GM21717 (cell line): ENCODE results near the gene FBXL13.
"Not testable (repeated sequence)": the region's sequence is repeated elsewhere in the genome, so short reads cannot be mapped to it uniquely, and the experiment has no call there.

ENCODE experiments used
- ATAC-seq: cut with Tn5 transposase; IDR thresholded peaks from one replicate; pipeline ENCODE4 v1.9.1; 2021; ENCODE audit warnings: mild to moderate bottlenecking, moderate library complexity; ENCODE audit not compliant: unreplicated experiment

The FBXL13 gene

DNA sequence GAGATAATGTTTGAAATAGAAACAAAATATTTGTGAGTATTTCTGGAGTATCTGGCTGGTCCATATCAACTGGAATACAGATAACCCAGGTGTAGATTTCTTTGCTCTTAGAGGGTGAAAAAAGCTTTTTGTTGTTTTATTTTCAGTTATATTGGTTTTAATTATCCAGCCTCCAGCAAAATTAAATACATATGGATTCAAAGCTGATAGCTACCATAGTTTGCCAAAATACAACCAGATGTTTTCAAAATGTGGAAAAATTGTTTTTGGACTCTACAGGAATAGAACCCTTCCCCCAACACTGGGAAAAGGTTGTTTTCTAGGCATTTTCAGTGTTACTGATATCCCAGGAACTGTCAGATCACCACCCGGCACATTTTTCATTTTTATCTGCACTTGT lies 131.7 kb downstream of the FBXL13 start:
- ATAC-seq, result no peak

DNA sequence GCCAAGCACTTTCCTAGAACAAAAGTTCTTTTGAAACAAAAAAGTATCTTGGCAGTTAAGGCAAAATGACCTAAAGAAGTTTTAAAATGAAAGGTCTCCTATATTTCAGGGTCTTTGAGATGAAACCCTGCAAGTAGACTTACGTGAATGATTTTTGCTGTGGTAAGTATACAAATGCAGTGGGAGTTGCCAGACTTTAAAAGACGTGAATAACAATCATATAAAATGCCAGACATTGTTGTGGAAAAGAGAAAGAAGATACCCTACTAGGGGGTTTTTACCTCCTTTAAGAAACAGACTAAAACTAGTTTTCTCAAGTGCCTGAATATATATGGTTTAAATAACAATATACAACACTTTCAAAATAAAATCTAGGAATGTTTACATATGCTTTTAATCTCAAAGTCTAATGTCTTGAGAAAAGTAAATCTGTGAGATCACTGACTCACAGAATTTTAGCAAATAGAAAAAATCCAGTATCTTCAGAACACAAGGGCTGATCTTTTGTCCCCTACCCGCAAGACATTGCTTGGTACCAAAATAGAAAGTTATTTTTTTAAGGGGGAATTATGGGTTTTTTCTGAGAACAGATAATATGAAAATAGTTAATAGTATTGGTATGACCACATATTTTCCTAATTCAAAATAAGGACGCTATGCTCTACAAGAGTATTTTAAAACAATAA lies 132.3 kb downstream of the FBXL13 start:
- ATAC-seq, result no peak

DNA sequence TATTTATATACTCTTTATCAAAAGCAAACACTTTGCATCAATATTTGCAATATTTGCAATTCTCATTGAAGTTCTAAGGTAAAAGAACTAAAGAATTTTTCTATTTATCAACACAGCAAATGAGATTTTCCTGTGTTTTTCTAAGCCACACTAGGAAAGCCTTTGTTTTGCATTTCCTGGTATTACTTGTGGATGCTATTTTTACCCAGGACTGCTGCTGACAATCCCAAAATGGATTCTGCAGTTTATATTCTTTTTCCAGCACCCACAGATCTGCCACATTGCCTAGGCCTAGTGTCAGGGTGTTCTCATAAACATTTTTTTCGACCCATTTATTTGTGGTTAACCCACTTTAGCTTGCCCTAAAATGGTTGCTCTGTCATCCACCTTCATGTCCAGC lies 135.9 kb downstream of the FBXL13 start:
- no peak for ATAC-seq

DNA sequence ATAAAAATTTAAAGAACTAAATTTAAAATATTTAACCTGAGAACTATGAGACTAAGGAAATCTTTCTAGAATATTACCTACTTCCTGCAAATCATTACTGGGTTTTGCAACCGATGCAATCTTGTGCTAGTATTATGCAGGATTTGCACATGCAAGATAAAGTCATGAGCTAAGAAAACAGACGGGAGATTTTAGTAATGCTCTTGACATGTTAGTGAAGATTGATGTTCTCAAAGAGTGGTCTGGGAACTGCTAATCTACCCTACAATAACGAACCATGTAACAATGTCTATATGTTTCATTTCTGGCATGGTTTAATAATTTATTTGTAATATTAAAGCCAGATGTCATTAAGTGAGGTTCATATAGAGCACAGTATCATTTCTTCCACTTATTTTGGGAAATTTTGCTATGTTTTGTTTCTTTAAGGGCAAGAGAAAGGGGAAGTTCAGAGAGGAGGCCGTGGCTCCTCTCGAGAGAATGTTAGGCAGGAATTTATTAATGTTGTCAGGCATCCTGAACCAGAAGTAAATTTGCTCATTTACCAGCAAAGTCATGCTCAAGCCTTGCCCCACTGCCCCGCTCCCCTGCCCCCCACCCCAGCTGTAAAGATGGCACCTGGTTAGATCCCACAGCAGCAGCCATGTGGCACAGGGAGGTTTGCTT lies 139.0 kb downstream of the FBXL13 start:
- ATAC-seq, result no peak

DNA sequence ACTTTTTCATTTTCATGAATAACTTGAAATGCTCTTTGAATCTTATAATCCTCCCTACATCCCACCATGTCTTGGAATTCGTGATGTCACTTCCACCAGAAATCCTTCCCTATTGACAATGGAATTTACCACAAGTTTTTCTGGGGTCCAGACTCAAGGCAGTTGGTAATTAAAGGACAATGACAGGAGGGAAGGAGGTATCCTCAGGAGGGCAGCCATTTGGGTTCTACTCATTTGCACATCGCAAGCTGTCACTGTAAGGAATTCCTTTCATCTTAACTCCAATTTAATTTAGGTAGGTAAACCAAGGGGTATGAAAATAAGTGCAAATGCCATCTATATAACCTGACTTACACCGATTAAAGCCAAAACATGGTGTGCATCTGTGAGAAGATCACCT lies 139.9 kb downstream of the FBXL13 start:
- no peak for ATAC-seq

DNA sequence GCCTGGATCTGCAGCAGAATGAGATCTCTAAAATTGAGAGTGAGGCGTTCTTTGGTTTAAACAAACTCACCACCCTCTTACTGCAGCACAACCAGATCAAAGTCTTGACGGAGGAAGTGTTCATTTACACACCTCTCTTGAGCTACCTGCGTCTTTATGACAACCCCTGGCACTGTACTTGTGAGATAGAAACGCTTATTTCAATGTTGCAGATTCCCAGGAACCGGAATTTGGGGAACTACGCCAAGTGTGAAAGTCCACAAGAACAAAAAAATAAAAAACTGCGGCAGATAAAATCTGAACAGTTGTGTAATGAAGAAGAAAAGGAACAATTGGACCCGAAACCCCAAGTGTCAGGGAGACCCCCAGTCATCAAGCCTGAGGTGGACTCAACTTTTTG lies 140.4 kb downstream of the FBXL13 start:
- ATAC-seq, result no peak

DNA sequence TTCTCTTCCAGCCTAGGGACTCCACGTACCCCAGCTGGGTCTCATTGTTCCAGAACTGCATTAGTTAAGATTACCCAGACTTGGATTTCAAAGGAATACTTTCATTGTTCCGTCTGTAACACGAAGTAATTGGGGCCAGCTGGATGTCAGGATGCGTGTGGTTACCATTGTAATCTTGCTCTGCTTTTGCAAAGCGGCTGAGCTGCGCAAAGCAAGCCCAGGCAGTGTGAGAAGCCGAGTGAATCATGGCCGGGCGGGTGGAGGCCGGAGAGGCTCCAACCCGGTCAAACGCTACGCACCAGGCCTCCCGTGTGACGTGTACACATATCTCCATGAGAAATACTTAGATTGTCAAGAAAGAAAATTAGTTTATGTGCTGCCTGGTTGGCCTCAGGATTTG lies 140.8 kb downstream of the FBXL13 start:
- no peak for ATAC-seq

DNA sequence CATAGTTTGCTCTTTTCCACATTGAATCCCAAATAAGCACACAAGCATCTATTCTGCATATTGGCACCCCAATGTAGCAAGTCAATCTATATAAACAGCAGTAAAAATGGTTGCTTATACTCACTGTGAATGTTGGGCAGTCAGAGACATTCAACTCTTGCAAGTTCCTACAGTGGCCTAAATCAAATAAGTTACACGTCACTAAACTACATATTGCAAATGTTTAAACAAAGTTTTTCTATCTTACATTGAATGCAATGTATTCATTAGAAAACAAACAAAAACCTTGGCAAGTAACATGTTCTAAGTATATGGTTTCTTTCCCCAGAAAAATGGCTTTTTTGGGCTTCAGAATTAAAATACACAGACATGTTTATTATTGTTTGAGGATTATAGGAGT lies 142.8 kb downstream of the FBXL13 start:
- ATAC-seq, result no peak

DNA sequence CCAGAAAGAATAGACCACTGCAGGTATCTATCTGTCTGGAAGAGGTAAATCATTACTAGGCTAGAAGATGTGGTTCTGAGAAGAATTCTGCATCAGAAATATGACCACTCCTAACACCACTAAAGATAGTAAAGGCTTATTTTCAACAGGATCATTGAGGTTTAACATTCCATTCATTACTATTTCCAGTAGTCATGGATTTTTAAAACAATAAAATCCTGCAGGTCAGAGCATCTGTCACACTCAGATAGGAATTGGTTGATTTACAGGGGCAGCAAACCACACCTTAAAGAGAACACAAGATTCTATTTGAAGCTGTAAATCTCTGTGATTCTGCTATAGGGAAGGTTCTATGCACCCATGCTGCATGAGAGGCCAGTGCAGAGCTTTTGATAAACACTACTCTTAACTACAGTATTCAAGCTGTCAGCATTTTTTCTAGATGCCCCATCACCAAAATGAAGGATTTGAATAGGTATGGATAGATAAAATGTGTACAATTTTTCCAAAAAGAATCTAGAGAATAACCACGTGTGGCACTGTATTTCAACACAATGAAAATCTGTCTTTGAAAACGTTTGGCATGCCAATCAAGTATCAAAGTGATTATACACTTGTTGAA lies 147.2 kb downstream of the FBXL13 start:
- ATAC-seq, result no peak

DNA sequence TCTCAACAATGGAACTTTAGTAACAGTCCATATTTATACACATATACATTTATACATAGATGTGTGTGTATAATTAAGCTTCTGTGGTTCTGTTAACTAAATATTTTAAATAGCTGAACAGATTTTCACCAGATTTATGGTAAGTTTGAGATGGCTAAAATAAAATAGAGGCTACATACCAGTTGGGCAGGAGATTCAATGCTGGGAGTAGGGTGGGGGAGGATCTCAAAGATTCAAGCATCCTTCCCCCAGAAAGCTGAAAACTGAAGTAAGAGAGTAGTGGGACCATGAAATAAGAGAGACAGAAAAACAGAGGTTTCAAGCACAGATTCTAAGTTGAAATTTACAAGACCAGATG lies 147.8 kb downstream of the FBXL13 start:
- no peak for ATAC-seq

DNA sequence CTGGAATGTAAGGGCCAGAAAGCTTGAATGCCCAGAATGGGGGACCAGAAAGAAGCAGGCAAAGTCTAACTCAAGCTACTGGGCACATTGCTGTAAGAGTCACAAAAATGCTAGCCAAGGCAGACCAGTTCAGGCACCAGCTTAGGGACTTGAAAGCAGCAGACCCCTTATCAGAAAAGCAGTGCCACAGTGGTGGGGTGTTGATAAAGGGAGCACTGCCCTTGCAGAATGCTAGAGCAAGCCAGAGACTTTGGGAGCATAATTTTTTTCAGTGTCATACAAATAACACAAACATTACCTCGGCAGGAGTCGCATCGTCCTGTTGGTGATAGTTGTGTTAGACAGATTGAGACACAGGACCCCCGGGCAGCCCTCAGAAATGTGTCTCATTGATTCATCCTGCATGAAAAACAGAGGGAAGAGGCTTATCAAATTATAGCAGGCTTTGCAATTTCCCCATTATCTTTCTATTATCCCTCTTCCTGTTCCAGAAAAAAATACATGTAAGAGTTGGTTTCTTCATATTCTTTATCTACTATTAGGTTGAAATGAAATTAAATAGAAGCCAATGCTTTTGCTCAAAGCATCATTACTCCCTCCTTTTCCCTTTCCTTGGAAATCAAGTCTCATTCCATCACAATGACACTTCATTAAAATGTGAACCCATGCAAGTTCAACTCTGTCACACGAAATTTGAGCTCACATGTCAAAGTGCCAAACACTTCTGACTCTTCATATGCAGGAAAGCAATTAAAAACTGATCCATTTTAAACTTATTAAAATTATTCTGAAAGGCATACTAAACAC lies 148.4 kb downstream of the FBXL13 start:
- ATAC-seq, result no peak

DNA sequence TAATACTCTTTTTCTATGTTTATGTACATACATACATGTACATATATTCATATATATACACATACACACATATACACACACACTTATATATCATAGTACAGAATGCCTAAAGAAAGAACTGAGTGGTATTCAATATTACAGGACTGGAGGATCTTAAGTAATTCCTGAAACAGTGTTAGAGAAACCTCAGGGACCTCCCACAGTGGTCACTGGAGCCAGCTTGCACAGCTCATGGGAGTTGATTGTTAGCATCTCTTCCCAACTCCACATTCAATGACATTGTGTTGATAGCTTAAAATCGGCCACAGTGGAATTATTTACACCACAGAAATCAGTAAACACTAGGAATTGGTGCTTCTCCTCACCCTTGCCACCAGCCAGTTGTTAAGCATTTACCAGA lies 155.8 kb downstream of the FBXL13 start:
- no peak for ATAC-seq

DNA sequence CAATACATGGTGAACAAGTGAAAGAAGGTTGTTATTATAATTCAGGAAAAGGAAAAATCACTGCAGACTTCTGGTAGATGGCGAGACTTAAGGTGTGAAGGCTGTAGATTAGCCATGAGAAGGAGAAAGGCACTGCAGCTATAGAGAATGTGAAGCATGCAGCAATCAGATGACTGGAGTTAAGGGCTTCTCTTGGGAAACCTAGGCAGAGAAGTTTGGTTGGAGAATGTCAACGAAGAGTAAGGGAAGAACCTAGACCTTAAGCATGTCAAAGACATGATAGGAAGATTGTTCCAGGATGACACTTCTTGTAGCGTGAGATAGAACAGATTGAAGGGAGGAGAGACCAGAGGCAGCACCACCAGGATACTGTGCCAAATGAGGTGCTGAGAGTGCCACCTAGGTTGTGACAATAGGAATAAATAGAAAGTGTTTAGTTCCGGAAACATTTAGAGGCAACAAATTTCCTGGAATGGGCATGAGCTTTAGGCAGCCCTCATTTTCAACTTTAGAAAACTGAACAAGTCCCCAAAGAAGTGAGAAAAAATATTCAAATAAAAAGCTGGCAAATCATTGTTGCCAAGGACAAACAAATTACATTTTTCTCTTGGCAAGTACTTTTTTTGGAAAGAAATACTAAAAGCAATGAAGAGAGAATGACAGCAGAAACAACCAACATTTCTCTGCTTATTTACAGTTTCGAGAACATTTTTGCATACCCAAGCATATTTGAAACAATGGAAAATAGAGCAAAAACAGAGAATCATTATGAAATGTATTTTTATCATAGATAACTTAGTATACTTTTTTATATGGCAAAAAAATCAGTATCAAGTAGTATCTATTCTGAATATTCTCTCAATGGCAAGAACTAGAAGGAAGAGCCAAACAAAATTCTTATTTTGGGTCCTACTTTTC lies 156.9 kb downstream of the FBXL13 start:
- no peak for ATAC-seq

DNA sequence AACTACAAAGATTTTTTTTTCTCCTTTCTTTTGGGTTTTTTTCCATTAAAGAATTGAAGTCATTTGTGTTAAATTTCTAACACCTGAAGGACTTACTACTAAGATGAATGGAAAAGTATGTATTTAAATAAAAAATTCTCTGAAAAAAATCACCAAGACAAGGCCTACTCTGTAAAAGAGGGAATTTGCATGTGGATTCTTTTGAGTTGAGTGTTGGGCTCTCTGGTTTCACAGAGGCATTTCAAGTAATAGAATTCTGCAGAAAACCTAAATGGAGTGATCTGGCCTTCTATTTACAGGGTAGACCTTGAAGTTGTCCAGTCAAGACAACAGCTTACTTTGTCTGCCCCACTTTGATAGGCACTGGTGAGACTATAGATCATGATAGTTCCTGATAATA lies 157.7 kb downstream of the FBXL13 start:
- ATAC-seq, result no peak

DNA sequence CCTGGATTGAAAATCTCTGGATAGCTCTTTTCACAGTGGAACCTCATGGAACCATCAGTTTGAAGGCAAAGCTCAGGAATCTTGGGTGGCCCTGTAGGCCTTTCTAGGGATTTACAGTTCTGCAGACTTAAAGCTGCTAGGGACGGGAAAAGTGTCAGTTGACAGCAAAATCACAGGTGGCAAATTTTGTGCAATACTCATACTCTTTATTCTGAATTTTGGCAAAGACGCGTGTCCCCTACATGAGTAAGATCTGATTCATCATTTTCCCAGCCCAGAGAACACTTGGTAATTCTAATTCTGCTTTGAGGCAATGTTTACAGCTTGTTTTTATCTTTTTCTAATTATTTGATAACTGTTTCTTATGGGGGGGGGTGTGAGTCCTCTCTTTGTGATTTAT lies 158.2 kb downstream of the FBXL13 start:
- ATAC-seq, result no peak

DNA sequence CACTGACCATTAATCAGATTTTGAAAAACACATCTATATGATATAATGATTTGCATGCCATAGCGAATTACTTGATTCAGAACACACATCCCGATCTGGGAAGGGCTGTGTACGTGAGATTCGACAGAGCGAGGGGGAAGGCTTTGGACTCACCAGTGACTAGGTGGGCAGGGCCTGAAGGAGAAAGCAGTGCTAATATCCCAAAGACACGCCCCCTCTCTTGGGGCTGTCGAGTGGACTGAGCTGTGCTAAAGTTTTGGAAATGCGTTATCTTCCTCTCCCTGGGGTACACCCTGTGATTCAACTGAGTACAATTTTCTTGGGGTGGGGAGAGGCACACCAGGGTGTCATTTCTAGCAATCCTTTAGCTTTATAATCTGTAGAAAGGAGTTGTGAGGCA lies 160.0 kb downstream of the FBXL13 start:
- ATAC-seq, result no peak

DNA sequence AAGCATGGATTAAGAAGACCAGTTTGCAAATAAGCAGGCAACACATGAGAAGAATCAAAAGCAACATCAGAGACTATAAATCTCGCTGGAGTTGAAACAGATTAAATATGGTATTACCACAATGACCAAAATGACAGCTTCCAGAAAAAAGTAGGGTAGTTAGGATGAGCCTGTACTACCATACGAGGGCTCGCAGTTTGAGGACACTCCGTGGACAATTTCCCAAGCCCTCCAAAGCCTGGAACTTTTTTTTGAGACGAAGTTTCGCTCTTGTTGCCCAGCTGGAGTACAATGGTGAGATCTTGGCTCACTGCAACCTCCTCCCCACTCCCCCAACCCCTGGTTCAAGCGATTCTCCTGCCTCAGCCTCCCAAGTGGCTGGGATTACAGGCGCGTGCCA lies 160.8 kb downstream of the FBXL13 start:
- no peak for ATAC-seq

DNA sequence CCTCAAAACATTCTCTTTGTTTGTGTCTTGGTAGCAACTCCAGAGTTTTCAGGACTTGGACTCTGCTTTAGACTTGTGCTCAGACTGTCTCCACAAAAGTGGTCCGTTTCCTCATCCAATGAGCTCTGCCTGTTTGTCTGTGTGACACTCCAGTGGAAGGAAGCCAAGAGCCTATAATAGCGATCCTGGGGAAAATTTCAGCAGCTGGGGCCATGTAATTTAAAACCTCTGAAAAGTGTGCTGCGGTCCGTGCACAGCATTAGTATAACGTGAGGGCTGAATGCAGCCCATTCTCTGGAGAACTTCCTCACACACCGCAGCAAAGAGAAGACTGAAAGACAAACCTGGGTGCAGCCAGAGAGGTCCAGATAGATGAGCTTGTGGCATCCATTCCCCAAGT lies 161.9 kb downstream of the FBXL13 start, which contains the start of gene LRRC17:
TSS of gene LRRC17 (plus strand) at position 259 of the 400 bp plus-strand sequence. CDS start 20,914 bp downstream, outside the sequence.
- no peak for ATAC-seq

DNA sequence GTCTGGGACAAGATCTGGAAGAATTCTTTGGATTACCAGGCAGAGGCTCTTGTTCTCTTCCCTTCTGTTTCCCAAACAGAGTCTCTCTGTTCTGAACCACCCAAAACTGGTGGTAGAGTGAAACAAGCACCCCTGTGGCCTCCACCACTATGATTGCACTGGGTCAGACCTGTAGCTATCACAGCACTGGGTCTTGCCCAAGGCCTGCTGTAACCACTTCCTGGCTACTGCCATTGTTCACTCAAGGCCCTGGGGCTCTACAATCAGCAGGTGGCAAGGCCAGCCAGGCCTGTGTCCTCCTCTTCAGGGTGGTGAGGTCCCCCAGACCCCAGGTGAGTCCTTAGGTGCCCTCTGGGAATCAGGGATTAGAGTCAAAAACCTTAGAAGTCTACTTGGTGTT lies 165.9 kb downstream of the FBXL13 start:
- no peak for ATAC-seq

DNA sequence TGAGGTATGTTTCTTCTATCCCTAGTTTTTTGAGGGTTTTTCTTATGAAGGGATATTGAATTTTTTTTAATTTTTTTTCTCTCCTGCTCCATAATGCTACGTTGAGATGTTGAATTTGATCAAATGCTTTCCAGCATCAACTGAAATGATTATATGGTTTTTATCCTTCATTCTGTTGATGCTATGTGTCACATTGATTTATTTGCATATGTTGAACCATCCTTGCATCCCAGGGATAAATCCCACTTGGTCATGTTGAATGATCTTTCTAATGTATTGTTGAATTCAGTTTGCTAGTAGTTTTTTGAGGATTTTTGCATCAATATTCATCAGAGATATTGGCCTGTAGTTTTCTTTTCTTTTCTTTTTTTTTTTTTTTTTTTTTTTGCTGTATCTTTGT lies 171.0 kb downstream of the FBXL13 start:
- not testable (repeated sequence) for ATAC-seq
